NCI-H460 (cell line): ENCODE measurements around the gene FOXB1. TPM values are rescaled to one million over a fixed set of nuclear protein-coding genes. Genes with fewer than 3 reads are reported as not detected.

Experiments used
- DNase-seq: peaks from one replicate; pipeline ENCODE4 v3.0.0-alpha.2; 2016; ENCODE audit warnings: low read depth; ENCODE audit errors: extremely low read depth
- total RNA-seq: library from RNA; depleted of rRNA; stranded (reverse); fragments of >200 nt; shearing (Covaris generic); gene quantifications from 2 replicates; pipeline ENCODE4 v1.2.3, GENCODE V29; 2014

FOXB1 gene
- total RNA-seq, 1 experiment from 2014 or later, result 0.05 TPM

DNA sequence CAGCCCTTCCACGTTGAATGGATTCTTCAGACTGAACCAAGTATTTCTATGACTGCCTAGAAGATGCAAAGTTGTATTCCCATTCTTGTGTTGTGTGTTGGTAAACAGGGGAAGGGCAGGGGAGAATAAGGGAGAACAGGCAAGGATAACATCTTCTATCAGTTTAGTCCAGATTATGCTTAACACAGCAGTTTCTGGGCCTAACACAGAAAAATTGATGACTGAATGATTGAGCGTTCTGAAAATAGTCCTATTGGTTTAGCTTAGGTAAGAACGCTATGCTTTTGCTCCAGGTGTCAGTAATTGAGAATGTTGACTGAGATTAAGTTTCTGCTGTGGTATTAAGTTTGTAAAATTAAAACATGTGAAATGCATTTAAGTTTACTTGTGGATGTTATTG, 8.6 kb downstream of the FOXB1 start:
- DNase-seq, result no peak

DNA sequence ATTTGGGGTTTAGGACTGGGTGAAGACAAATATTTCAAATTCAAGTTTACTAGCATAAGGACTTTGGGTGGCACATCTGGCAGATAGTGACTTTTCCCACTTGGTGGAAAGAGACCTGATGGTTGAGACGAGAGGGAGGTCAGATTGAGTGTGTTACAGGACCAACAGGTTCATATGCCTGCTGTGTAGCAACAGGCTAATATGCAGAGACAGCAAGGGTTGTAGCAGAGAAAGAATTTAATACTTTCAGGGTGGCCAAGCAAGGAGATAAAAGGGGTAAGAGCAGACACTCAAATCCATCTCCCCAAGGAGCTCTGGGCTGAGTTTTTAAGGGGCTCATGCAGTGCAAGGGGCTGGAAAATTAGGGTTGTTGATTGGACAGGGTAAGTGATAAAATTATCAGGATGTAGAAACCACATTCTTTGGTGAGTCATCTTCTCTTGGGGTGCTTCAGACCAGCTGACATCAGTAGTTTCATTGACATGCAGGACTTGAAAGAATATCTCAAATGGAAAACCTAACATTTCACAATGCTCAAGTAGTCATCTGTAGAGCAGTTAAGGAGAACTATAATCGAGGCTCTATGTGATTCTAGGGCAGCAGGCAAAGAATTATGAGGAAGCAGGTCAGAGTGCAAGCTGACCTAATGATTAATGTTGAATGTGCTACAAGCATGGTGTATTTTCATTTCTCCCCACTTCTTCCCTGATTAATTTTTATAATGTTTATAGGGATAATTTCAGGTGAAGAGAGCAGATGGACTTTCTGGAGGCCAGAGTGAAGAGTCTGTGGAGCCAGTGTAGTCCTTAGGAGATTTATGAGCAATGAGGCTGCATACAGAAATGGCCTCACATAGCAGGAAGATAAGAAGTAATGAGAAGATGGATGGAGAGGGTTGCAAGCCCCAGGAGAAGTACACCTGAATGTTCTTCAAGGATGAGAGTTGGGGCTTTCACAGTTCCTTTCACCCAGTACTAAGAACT, 13.7 kb downstream of the FOXB1 start:
- no peak for DNase-seq

- DNase-seq, result no peak
Observed at GRCh38 chr15:60020736-60021135, 16.6 kb downstream of the FOXB1 start.

- no peak for DNase-seq
Observed at GRCh38 chr15:60021589-60022378, 17.7 kb downstream of the FOXB1 start.

DNA sequence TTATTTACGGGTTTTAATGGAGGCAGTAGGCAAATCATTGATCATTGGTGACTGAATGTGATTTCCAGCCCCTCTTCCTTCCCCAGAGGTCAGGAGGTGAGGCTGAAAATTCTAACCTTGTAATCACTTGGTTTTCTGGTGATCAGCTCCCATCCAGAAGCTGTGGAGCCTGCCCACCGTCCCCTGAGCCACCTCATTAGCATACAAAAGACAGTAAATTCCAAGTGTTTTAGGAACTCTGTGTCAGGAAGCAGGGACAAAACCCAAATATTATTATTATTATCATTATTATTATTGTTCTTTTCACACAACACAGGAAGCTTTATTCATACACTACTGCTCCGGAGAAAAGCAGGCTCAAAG, 18.2 kb downstream of the FOXB1 start:
- DNase-seq, result no peak

DNA sequence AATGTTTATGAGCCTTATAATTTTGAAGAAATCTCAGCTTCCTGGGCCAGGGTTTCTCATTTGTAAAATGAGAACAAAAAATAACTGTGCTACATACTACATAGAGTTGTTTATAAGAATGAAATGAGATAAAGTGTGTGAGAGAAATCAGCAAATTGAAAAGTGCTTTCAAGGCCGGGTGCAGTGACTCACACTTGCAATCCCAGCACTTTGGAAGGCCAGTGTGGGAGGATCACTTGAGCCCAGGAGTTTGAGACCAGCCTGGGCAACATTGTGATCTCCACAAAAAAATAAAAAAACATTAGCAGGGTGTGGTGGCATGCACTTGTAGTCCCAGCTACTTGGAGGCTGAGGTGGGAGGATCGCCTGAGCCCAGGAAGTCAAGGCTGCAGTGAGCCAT, 22.4 kb downstream of the FOXB1 start:
- no peak for DNase-seq

- peak; percentile 73 for DNase-seq
Observed at GRCh38 chr15:60035344-60035743, 31.2 kb downstream of the FOXB1 start.

GRCh38 chr15:60039316-60039715, 35.2 kb downstream of the FOXB1 start:
- no peak for DNase-seq

- no peak for DNase-seq
Observed at GRCh38 chr15:60043744-60044435, 39.8 kb downstream of the FOXB1 start.

- DNase-seq, result no peak
Observed at GRCh38 chr15:60044636-60045270, 40.6 kb downstream of the FOXB1 start.

GRCh38 chr15:60047701-60048100, 43.6 kb downstream of the FOXB1 start:
- no peak for DNase-seq

DNA sequence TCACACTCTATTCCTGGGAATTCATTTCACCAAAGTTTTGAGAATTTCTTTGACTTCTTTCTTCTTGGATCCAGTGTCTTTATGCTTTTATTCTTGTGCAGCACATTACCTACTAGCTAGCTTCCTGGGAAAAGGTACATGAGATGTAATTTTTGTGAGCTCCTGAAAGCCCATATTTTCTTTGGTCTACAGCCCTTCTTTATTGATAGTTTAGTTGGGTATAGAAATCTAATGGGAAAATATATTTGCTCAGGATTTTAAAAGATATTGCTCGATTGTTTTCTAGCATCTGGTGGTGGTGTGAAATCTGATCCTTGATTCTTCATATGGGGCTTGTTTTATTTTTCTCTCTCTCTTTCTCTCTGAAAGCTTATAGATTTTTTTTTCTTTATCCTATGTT, 45.8 kb downstream of the FOXB1 start:
- no peak for DNase-seq

DNA sequence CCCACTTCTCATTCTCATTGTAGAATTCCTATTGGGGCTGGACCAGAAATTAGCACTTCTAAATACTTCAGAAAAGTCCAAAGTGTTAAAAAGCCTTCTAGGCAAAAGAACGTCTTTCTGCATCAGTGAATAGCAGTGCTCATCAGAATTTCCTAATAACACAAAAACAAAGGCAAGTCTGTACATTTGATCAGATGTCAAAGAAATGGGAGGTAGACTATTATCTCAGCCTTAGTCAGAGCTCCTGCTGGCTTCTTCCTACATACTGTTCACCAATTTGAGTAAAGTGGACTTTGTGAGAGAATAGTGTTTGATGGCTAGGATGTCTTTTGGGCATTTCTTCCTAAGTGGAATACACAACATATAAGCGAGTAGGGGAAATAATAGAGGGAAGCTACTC, 48.7 kb downstream of the FOXB1 start:
- no peak for DNase-seq

- no peak for DNase-seq
Observed at GRCh38 chr15:60054472-60054871, 50.4 kb downstream of the FOXB1 start.
